ENCODE data around the gene EXOC3L2. TPM values are rescaled to one million over a fixed set of nuclear protein-coding genes. Genes with fewer than 3 reads are reported as not detected.

EXOC3L2 gene
- total and polyA plus RNA-seq, 10 of the 15 experiments (the other 5 are each of a cell fraction or from before 2014, with no cell fraction given): not detected

DNA sequence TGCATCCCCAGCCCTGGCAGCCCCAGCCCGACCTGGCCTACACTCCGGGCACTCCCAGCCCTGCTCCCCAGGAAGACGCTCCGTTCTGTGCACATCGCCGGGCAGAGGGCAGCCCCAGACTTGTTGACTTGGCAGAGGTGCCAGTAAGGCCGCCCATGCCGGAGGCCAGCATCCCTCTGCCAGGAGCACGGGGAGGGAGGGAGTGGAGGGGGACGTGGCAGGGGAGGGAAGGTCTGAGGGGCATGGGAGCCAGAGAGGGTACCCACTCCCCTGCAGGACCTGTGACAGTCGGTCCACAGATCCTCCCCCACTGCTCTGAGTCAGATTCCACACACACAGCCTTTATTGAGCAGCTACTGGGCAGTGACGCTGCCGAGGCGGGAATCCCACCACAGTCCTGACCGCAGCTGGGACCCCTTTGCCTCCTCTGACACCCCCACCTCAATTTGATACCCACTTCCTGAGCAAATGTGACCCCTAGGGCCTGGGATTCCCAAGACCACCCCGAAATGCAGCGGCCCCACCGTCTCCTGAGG lies 82.5 kb downstream of the EXOC3L2 start:
- TF ChIP-seq ZBED1 (IDR thresholded peaks at IDR 0.05; ENCODE audit: borderline replicate concordance): no peak
- no peak for TF ChIP-seq SUZ12 (IDR thresholded peaks at IDR 0.05; ENCODE audit: unreplicated experiment)
- TF ChIP-seq SIN3A (IDR thresholded peaks at IDR 0.05; ENCODE audit: low read depth, low read length): no peak
- no peak for TF ChIP-seq MEF2B (IDR thresholded peaks at IDR 0.05; ENCODE audit: partially characterized antibody, poor library complexity, severe bottlenecking)
- ChIA-PET SMC1A (ENCODE audit: uncharacterized antibody, unreplicated experiment) (interaction anchor here (0.9 kb wide), 1 partner anchor 15 kb away, joined by 4 read pairs; the partner anchor contains the start of genes BLOC1S3 and TRAPPC6A), RAD21 (ENCODE audit: unreplicated experiment) (interaction anchor here (2.8 kb wide), 1 partner anchor 16 kb away, joined by 19 read pairs; the partner anchor contains the start of genes BLOC1S3 and TRAPPC6A), POLR2A (no interaction called here), CTCF (no interaction called here)
- BruUV-seq (replicated peaks): no TSS peak
- ATAC-seq (no peak), FAIRE-seq (no peak), DNase-seq (ENCODE audit: low read depth, low spot score) (no peak)
- Histone ChIP-seq H3K79me2 (ENCODE audit: control insufficient read depth, insufficient read depth, low read length) (no peaks in the 10 kb centered on the region), H4K20me1 (ENCODE audit: control insufficient read depth, insufficient read depth) (no peaks in the 10 kb centered on the region), H3K4me1 (ENCODE audit: control insufficient read depth, insufficient read depth, low read length) (peaks cover 18% of the 10 kb centered on the region), H3K27me3 (replicated peaks in 1 of 2; ENCODE audit: control insufficient read depth in 2 of 2, insufficient read depth in 2 of 2, low read length in 1 of 2) (no peaks in the 10 kb centered on the region; a peak in 1 of 4 replicates), H3K4me3 (no peak overlapping the region), H3K9ac (ENCODE audit: control insufficient read depth, insufficient read depth, low read length) (no peak overlapping the region), H3K36me3 (ENCODE audit: control insufficient read depth in 2 of 2, insufficient read depth in 2 of 2, low read length in 1 of 2) (no peaks in the 10 kb centered on the region), H3K9me3 (replicated peaks; ENCODE audit: control insufficient read depth, insufficient read depth, low read length) (no peaks in the 10 kb centered on the region), H2AFZ (ENCODE audit: control insufficient read depth, low read depth, low read length) (no peak overlapping the region), H3K27ac (ENCODE audit: control insufficient read depth, insufficient read depth) (no peak overlapping the region), H3K4me2 (ENCODE audit: control insufficient read depth, insufficient read depth) (no peak overlapping the region)
- in situ Hi-C loops (cut with MboI) (no loop called here), intact Hi-C loops (cut with micrococcal nuclease; ENCODE audit: unreplicated experiment) (no loop called here)
- WGBS (ENCODE audit: insufficient coverage, insufficient replicate concordance, low lambda C conversion rate, missing lambda C conversion rate): 89% methylated on average over 16 of the region's 18 CpGs

Other genes starting within 250 kb of the EXOC3L2 start
Only the 7 nearest of the 16 such genes appear.
- 0.05 and 0.06 TPM in 2 replicates for gene NKPD1, start 84.4 kb downstream of the EXOC3L2 start, total RNA-seq (2014; rRNA removed)
- not detected in 2 replicates for gene NKPD1, start 84.4 kb downstream of the EXOC3L2 start, total RNA-seq (2014; rRNA removed; fragmentation: Illumina TruSeq; extraction: Trizol)
- gene NKPD1, start 84.4 kb downstream of the EXOC3L2 start, total RNA-seq (2021): 0.05 and 0.13 TPM in 2 replicates
- not detected in 2 replicates for gene NKPD1, start 84.4 kb downstream of the EXOC3L2 start, polyA plus RNA-seq (2011; rRNA removed)
- gene NKPD1, start 84.4 kb downstream of the EXOC3L2 start, polyA plus RNA-seq (2014; fragmentation: Illumina TruSeq; extraction: Trizol): not detected in 2 replicates
- not detected for gene NKPD1, start 84.4 kb downstream of the EXOC3L2 start, polyA plus RNA-seq (2014; fragmentation: Nextera tagmentation; extraction: Ambion mirVana)
- 0.04 and 0.18 TPM in 2 replicates for gene NKPD1, start 84.4 kb downstream of the EXOC3L2 start, polyA plus RNA-seq (2014; rRNA removed)
- gene NKPD1, start 84.4 kb downstream of the EXOC3L2 start, polyA plus RNA-seq (2016; fragmentation: Nextera tagmentation; extraction: Ambion mirVana): not detected
- gene TRAPPC6A, start 67.2 kb downstream of the EXOC3L2 start, total RNA-seq (2014; rRNA removed): 46.8 and 48.8 TPM in 2 replicates
- gene TRAPPC6A, start 67.2 kb downstream of the EXOC3L2 start, total RNA-seq (2014; rRNA removed; fragmentation: Illumina TruSeq; extraction: Trizol): 21.5 and 23.8 TPM in 2 replicates
- 62.8 and 66.8 TPM in 2 replicates for gene TRAPPC6A, start 67.2 kb downstream of the EXOC3L2 start, total RNA-seq (2021)
- gene TRAPPC6A, start 67.2 kb downstream of the EXOC3L2 start, polyA plus RNA-seq (2011; rRNA removed): 15.1 and 24.9 TPM in 2 replicates
- gene TRAPPC6A, start 67.2 kb downstream of the EXOC3L2 start, polyA plus RNA-seq (2014; fragmentation: Illumina TruSeq; extraction: Trizol): 1.4 and 16.8 TPM in 2 replicates
- gene TRAPPC6A, start 67.2 kb downstream of the EXOC3L2 start, polyA plus RNA-seq (2014; fragmentation: Nextera tagmentation; extraction: Ambion mirVana): 10 to 100 TPM in 1 of 2 experiments, 1 to 10 TPM in 1; 1.8 to 20.3 TPM
- 66.7 and 68.2 TPM in 2 replicates for gene TRAPPC6A, start 67.2 kb downstream of the EXOC3L2 start, polyA plus RNA-seq (2014; rRNA removed)
- gene TRAPPC6A, start 67.2 kb downstream of the EXOC3L2 start, polyA plus RNA-seq (2016; fragmentation: Nextera tagmentation; extraction: Ambion mirVana): 10 to 100 TPM; 82.8 to 83.9 TPM
- 4.2 and 4.4 TPM in 2 replicates for gene BLOC1S3, start 66.6 kb downstream of the EXOC3L2 start, total RNA-seq (2014; rRNA removed)
- 3.6 and 4.1 TPM in 2 replicates for gene BLOC1S3, start 66.6 kb downstream of the EXOC3L2 start, total RNA-seq (2014; rRNA removed; fragmentation: Illumina TruSeq; extraction: Trizol)
- 17.0 and 18.3 TPM in 2 replicates for gene BLOC1S3, start 66.6 kb downstream of the EXOC3L2 start, total RNA-seq (2021)
- gene BLOC1S3, start 66.6 kb downstream of the EXOC3L2 start, polyA plus RNA-seq (2011; rRNA removed): 4.5 and 10.0 TPM in 2 replicates
- gene BLOC1S3, start 66.6 kb downstream of the EXOC3L2 start, polyA plus RNA-seq (2014; fragmentation: Illumina TruSeq; extraction: Trizol): 8.0 and 9.3 TPM in 2 replicates
- 10 to 100 TPM; 10.0 to 14.5 TPM for gene BLOC1S3, start 66.6 kb downstream of the EXOC3L2 start, polyA plus RNA-seq (2014; fragmentation: Nextera tagmentation; extraction: Ambion mirVana)
- 10.8 and 14.9 TPM in 2 replicates for gene BLOC1S3, start 66.6 kb downstream of the EXOC3L2 start, polyA plus RNA-seq (2014; rRNA removed)
- 10 to 100 TPM; 14.7 to 15.0 TPM for gene BLOC1S3, start 66.6 kb downstream of the EXOC3L2 start, polyA plus RNA-seq (2016; fragmentation: Nextera tagmentation; extraction: Ambion mirVana)
- 4.5 and 6.4 TPM in 2 replicates for gene MARK4, start 5.9 kb upstream of the EXOC3L2 start, total RNA-seq (2014; rRNA removed)
- gene MARK4, start 5.9 kb upstream of the EXOC3L2 start, total RNA-seq (2014; rRNA removed; fragmentation: Illumina TruSeq; extraction: Trizol): 3.7 and 3.8 TPM in 2 replicates
- gene MARK4, start 5.9 kb upstream of the EXOC3L2 start, total RNA-seq (2021): 20.4 and 24.3 TPM in 2 replicates
- 6.6 TPM in 2 replicates for gene MARK4, start 5.9 kb upstream of the EXOC3L2 start, polyA plus RNA-seq (2011; rRNA removed)
- 7.8 and 16.9 TPM in 2 replicates for gene MARK4, start 5.9 kb upstream of the EXOC3L2 start, polyA plus RNA-seq (2014; fragmentation: Illumina TruSeq; extraction: Trizol)
- under 1 TPM; 0.66 TPM for gene MARK4, start 5.9 kb upstream of the EXOC3L2 start, polyA plus RNA-seq (2014; fragmentation: Nextera tagmentation; extraction: Ambion mirVana)
- 10.5 and 12.1 TPM in 2 replicates for gene MARK4, start 5.9 kb upstream of the EXOC3L2 start, polyA plus RNA-seq (2014; rRNA removed)
- gene MARK4, start 5.9 kb upstream of the EXOC3L2 start, polyA plus RNA-seq (2016; fragmentation: Nextera tagmentation; extraction: Ambion mirVana): 1 to 10 TPM; 2.0 to 2.7 TPM
- gene CKM, start 77.5 kb upstream of the EXOC3L2 start, total RNA-seq (2014; rRNA removed): not detected in 2 replicates
- gene CKM, start 77.5 kb upstream of the EXOC3L2 start, total RNA-seq (2014; rRNA removed; fragmentation: Illumina TruSeq; extraction: Trizol): not detected in 2 replicates
- 0.13 TPM in 1 of 2 replicates, not detected in the other for gene CKM, start 77.5 kb upstream of the EXOC3L2 start, total RNA-seq (2021)
- 0.06 and 0.08 TPM in 2 replicates for gene CKM, start 77.5 kb upstream of the EXOC3L2 start, polyA plus RNA-seq (2011; rRNA removed)
- gene CKM, start 77.5 kb upstream of the EXOC3L2 start, polyA plus RNA-seq (2014; fragmentation: Illumina TruSeq; extraction: Trizol): not detected in 2 replicates
- under 1 TPM in 1 of 2 experiments, not detected in 1; 0.14 TPM for gene CKM, start 77.5 kb upstream of the EXOC3L2 start, polyA plus RNA-seq (2014; fragmentation: Nextera tagmentation; extraction: Ambion mirVana)
- 0.08 and 0.11 TPM in 2 replicates for gene CKM, start 77.5 kb upstream of the EXOC3L2 start, polyA plus RNA-seq (2014; rRNA removed)
- gene CKM, start 77.5 kb upstream of the EXOC3L2 start, polyA plus RNA-seq (2016; fragmentation: Nextera tagmentation; extraction: Ambion mirVana): under 1 TPM in 1 of 2 experiments, not detected in 1; 0.13 TPM
- gene KLC3, start 95.3 kb upstream of the EXOC3L2 start, total RNA-seq (2014; rRNA removed): 0.28 TPM in 1 of 2 replicates, not detected in the other
- not detected in 2 replicates for gene KLC3, start 95.3 kb upstream of the EXOC3L2 start, total RNA-seq (2014; rRNA removed; fragmentation: Illumina TruSeq; extraction: Trizol)
- 0.33 and 0.37 TPM in 2 replicates for gene KLC3, start 95.3 kb upstream of the EXOC3L2 start, total RNA-seq (2021)
- gene KLC3, start 95.3 kb upstream of the EXOC3L2 start, polyA plus RNA-seq (2011; rRNA removed): not detected in 2 replicates
- gene KLC3, start 95.3 kb upstream of the EXOC3L2 start, polyA plus RNA-seq (2014; fragmentation: Illumina TruSeq; extraction: Trizol): 0.03 TPM in 1 of 2 replicates, not detected in the other
- gene KLC3, start 95.3 kb upstream of the EXOC3L2 start, polyA plus RNA-seq (2014; fragmentation: Nextera tagmentation; extraction: Ambion mirVana): not detected
- 0.15 and 0.38 TPM in 2 replicates for gene KLC3, start 95.3 kb upstream of the EXOC3L2 start, polyA plus RNA-seq (2014; rRNA removed)
- under 1 TPM in 1 of 2 experiments, not detected in 1; 0.21 TPM for gene KLC3, start 95.3 kb upstream of the EXOC3L2 start, polyA plus RNA-seq (2016; fragmentation: Nextera tagmentation; extraction: Ambion mirVana)
- 16.9 and 18.8 TPM in 2 replicates for gene ERCC2, start 125.2 kb upstream of the EXOC3L2 start, total RNA-seq (2014; rRNA removed)
- 7.5 and 7.7 TPM in 2 replicates for gene ERCC2, start 125.2 kb upstream of the EXOC3L2 start, total RNA-seq (2014; rRNA removed; fragmentation: Illumina TruSeq; extraction: Trizol)
- gene ERCC2, start 125.2 kb upstream of the EXOC3L2 start, total RNA-seq (2021): 38.7 and 40.1 TPM in 2 replicates
- 7.4 and 27.2 TPM in 2 replicates for gene ERCC2, start 125.2 kb upstream of the EXOC3L2 start, polyA plus RNA-seq (2011; rRNA removed)
- 7.6 and 20.5 TPM in 2 replicates for gene ERCC2, start 125.2 kb upstream of the EXOC3L2 start, polyA plus RNA-seq (2014; fragmentation: Illumina TruSeq; extraction: Trizol)
- 1 to 10 TPM; 1.3 to 2.4 TPM for gene ERCC2, start 125.2 kb upstream of the EXOC3L2 start, polyA plus RNA-seq (2014; fragmentation: Nextera tagmentation; extraction: Ambion mirVana)
- 20.6 and 24.9 TPM in 2 replicates for gene ERCC2, start 125.2 kb upstream of the EXOC3L2 start, polyA plus RNA-seq (2014; rRNA removed)
- gene ERCC2, start 125.2 kb upstream of the EXOC3L2 start, polyA plus RNA-seq (2016; fragmentation: Nextera tagmentation; extraction: Ambion mirVana): 10 to 100 TPM in 1 of 2 experiments, 1 to 10 TPM in 1; 9.8 to 12.5 TPM

Measured in GM12878 (cell line).